C4-2B (cell line): ENCODE data around the gene CEBPE.

Source experiments
- H3K27ac ChIP-seq: fragments of 450-650 bp; 2 replicates; pipeline ENCODE4 v1.5.1; 2017
- ZFX ChIP-seq: fragments of 450-650 bp; IDR thresholded peaks from 2 replicates; pipeline ENCODE4 v1.6.1; 2017
- TF ChIP-seq, protein P1 (sequence below): fragments of 450-650 bp; conservative IDR thresholded peaks from 2 replicates; pipeline ENCODE4 v1.5.1; 2017; ENCODE audit warnings: mild to moderate bottlenecking

Gene CEBPE

DNA sequence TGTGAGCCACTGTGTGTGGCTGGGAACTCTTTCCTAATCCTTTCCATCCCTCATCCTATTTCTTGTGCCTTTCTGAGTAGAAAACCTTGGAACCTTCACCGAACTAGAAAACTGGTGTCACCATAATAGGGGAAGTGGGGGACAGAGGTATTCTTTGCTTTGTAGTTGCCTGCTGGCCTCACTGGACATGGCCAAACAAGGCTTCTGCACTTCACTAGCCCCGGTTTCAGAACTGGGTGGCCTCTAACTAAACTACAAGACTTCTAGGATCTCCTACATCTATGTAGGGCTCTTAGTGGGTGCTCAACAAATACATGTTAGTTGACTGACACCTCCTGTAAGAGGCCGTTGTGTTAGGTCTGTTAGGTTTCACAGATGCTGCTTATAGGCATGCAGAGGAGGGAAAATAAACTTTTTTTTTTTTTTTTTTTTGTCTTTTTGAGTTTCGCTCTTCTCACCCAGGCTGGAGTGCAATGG, 13.7 kb downstream of the CEBPE start:
- no peak for TF ChIP-seq ZFX
- TF ChIP-seq, protein P1, sequence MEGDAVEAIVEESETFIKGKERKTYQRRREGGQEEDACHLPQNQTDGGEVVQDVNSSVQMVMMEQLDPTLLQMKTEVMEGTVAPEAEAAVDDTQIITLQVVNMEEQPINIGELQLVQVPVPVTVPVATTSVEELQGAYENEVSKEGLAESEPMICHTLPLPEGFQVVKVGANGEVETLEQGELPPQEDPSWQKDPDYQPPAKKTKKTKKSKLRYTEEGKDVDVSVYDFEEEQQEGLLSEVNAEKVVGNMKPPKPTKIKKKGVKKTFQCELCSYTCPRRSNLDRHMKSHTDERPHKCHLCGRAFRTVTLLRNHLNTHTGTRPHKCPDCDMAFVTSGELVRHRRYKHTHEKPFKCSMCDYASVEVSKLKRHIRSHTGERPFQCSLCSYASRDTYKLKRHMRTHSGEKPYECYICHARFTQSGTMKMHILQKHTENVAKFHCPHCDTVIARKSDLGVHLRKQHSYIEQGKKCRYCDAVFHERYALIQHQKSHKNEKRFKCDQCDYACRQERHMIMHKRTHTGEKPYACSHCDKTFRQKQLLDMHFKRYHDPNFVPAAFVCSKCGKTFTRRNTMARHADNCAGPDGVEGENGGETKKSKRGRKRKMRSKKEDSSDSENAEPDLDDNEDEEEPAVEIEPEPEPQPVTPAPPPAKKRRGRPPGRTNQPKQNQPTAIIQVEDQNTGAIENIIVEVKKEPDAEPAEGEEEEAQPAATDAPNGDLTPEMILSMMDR, result no peak
- H3K27ac ChIP-seq, result no peak overlapping the region

DNA sequence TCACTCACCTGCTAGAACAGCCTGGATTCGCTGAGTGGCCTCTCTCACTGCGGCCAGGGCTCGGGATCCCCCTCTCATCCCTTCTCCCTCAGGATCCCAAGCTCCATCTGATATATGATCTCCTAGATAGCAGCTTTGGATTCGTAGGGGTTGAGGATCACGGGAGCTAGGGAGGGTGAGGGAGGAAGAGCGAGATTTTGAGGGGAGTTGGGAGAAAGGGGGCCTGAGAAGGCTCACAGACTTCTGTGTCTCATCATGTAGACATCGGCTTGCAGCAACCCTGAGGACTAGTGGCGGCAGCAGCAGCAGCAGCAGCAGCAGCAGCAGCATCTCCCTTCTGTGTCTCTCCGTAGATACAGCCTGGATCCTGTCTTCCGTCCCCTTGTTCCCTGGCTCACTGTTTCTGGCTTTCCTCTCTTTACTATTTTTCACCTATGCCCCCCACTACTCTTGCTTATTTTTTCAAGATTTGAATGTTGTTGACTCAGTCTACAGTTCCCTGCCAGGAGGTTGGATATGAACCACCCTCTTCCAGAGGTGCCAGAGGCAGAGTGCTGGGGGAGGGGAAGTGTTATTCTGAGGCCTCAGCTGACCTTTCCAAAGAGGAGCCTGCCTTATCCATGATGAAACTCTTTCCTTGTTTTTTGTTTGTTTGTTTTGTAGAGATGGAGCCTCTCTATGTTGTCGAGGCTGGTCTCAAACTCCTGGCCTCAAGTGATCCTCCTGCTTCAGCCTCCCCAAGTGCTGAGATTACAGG, 14.3 kb downstream of the CEBPE start, which contains the start of gene CIROP:
TSS of gene CIROP (minus strand) at position 399 of the 757 bp plus-strand sequence. CDS start at position 330, 69 bp downstream.
- H3K27ac ChIP-seq, result no peak within 1 kb of the TSS
- TF ChIP-seq, protein P1, result no peak
- no peak for TF ChIP-seq ZFX

DNA sequence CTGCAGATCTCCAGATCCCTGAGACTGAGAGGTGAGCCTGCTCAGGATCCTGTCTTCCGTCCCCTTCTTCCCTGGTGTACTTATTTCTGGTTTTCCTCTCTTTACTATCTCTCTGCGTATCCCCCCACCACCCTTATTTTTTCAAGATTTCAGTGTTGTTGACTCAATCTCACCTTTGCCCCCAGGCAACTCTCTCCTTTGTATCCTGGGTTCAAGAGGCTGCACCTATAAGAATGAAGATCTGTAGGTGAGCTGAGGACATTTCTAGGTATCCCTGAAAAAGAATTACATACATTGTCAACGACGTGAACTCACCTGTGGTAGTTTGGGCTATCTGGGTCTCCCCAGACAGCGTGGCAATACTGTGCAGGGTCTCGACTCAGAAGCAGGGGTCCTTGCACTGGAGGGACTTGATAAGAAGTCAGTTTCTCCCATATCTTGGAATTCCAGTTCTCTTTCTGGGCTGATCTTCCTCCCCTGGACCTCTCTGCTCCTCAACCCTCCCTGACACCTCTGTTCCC, 14.9 kb downstream of the CEBPE start:
- TF ChIP-seq ZFX, result no peak
- TF ChIP-seq, protein P1, result no peak
- no peak overlapping the region for H3K27ac ChIP-seq

DNA sequence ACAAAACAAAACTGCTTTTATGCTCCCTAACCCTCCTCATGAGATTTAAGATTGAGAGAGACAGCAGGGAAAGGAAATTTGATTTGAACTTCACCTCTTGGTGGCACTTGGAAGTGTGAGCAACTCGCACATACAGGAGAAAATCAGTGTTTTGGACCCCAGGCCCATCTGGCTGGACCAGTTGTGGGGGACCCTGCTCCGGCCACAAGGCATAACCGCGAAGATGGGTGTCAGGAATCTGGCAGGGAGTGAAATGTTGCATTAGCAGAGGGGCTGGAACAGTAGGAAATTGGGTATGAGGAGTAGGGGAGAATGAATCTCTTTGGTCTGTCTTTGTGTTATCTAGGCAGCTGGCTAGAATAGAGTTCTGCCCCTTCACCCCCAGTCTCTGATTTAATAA, 15.5 kb downstream of the CEBPE start:
- H3K27ac ChIP-seq, result no peak overlapping the region

DNA sequence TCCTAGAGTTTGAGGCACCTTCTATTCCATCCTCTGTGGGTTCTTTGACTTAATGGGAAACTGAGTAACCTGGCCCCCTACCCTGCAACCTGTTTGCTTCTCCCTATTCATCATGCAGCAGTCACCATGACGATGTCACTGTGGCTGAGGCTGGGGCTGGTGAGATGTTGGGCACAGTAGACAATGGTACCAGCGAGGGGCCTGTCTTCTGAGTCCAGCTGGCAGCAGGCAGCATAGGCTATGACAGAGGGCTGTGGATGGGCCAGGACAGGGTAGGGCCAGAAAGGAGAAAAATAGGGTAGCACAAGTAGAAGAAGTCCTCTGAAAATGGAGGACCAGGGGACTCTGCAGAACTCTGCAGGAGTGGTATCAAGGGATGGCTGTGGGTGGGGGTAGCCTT, 16.3 kb downstream of the CEBPE start:
- no peak for TF ChIP-seq ZFX
- TF ChIP-seq, protein P1, result no peak
- H3K27ac ChIP-seq, result no peak overlapping the region

More for the DNA sequence above, 15.5 kb downstream of the CEBPE start:
- TF ChIP-seq, protein P1, result no peak
- no peak for TF ChIP-seq ZFX

DNA sequence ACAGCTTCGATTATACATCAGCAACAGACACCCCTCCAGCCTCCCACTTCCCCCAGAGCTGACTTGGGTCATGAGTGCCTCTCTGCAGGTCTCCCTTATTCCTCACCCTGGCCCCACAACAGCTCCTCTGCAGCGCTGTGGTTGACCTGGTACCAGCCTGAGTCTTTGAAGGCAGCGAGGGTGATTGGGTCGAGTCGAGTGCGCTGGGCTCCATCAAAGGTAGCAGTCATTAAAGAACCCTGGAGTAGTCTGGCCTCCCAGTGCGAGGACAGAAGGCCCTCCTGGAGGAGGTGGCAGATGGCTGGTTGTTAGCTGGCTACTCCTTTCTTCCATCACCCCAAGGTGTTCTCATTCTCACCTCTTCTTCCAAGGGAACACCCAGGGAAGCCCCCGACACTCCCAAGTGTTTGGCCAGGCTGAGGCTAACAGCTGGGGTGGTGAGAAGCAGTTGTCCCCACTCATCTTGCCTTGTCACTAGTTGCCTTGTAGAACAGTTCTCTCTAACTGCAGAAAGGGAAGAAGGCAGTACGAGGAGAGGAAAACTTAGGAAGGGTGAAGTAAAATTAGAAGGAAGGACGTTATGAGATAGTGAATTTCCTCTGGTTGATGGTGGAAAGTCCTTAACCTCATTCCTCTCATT, 16.9 kb downstream of the CEBPE start:
- TF ChIP-seq ZFX, result no peak
- TF ChIP-seq, protein P1, result no peak
- H3K27ac ChIP-seq, result no peak overlapping the region

DNA sequence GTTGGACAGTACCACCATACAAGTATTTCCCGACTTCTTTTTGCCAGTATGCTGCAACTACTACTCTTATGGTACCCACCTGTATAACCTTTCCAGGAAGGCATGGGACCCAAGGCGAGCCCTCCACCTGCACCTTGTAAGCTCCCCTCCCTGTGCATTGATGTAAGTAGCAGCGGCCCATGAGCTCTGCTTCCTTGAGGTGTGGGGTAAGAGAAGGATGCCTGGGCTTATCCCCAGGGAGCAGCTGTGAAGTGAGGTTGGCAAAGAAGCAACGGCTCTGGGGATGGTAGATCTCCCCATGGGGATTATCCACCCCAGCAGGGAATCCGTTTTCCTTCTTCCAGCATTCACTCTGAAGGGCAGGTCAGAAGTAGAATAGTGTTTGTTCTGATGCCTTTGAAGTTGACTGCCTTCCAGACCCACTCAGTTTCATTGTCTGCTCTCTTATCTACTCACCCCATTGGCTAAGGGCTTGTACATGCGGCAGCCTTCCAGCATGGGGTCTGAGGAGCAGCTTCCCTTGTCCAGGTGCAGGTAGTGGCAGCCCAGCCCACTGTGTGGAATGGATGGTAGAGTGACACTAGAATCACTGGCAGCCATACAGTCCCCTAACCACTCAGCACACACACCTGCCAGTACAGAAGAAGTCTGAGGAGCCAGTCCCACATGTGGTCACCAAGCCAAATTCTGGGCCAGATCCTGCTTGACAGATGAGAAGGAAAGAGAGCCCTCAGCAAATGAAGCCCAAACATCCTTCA, 17.7 kb downstream of the CEBPE start:
- TF ChIP-seq ZFX, result no peak
- no peak overlapping the region for H3K27ac ChIP-seq
